AG08396 (cell line): Measurements from ENCODE around the gene CLN6.
"Not testable (repeated sequence)": the region's sequence is repeated elsewhere in the genome, so short reads cannot be mapped to it uniquely, and the experiment has no call there.

Experiments used
- DNase-seq: peaks from one replicate; pipeline ENCODE4 v3.0.0; 2012; ENCODE audit warnings: low spot score, mixed read lengths

CLN6 gene

GRCh38 chr15:68206711-68207151 lies 22.8 kb downstream of the CLN6 start:
- no peak for DNase-seq

GRCh38 chr15:68205954-68206539 lies 23.5 kb downstream of the CLN6 start:
- no peak for DNase-seq

DNA sequence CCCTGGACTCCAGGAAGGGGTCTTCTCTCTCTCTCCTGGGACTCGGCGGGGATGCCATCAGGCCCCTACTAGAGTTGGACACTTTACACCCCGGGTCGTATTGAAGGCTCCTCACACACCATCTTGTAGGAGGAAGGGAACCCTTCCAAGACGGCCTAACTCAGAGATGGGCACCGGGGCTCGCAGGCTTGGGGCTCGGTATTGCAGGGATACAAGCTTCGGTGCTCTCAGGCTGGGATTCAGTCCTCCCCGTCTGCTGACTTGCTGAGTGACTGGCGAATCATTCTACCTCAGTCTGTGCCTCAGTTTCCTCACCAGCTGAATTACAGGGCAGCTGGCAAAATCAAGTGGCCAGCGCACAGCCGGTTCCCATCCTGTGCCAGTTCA lies 24.0 kb downstream of the CLN6 start:
- DNase-seq, result no peak

DNA sequence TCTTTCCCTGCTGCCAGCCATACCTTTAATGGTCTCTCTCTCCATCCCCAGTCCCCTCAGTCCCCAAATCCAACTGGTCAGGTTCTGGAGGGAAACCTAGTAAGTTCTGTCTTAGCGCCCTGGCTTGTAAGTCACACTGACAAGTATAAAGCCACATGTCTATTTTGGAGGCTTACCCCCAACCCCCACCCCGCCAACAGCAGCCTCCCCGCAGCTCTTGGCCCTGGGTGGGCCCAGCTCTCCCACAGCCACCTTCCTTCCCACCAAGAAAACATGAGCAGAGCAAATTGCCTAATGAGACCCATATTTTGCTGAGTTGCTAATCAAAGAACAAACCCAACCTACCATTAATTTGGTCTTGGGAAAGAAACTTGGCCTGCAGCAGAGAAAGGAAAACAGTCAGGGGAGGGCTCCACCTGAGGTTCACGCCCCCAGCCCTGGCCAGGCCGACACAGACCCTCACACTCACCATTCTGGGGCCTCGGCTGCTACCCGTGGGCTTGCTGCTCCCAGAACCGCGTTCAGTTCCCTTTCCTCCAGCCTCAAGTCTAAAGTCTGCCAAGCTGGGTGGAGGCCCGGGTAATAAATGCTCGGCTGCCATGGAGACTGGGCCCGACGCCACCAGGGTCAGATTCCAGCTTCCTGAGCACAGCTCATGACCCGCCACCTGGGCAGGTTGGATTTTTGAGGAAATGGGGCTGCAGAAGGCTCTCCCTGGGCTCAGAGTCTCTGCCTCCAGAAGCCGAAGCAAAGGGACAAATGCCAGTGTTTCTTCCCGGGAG lies 24.6 kb downstream of the CLN6 start, which contains the start of gene CALML4:
Gene CALML4, minus strand, starts transcription at position 557 of the 782 bp plus-strand sequence. Its CDS starts 85 bp downstream, at position 472.
- peak; percentile 43 for DNase-seq

GRCh38 chr15:68204361-68204760 lies 25.2 kb downstream of the CLN6 start:
- DNase-seq, result no peak

DNA sequence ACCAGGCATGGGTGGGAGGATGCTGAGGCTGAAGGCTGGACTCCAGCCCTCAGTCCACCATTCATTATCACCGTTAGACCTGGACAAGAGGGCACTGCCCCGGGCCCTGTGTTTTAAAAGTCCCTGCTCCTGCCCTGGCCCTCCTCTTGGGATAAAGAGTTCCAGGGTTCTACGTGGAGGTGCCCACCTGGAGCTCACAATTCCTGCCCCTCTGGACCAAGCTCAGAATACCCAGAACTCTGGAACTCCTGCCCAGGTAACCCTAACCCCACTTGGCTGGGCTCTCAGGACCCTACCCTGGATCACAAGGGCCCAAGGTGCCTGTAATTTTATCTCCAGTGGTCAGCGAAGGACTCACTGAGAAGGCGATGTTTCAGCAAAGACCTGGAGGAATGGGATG lies 25.6 kb downstream of the CLN6 start:
- no peak for DNase-seq

GRCh38 chr15:68203486-68203885 lies 26.0 kb downstream of the CLN6 start:
- DNase-seq, result no peak

- DNase-seq, result not testable (repeated sequence)
Observed at GRCh38 chr15:68202994-68203393, 26.5 kb downstream of the CLN6 start.

GRCh38 chr15:68201879-68202261 lies 27.7 kb downstream of the CLN6 start:
- no peak for DNase-seq

DNA sequence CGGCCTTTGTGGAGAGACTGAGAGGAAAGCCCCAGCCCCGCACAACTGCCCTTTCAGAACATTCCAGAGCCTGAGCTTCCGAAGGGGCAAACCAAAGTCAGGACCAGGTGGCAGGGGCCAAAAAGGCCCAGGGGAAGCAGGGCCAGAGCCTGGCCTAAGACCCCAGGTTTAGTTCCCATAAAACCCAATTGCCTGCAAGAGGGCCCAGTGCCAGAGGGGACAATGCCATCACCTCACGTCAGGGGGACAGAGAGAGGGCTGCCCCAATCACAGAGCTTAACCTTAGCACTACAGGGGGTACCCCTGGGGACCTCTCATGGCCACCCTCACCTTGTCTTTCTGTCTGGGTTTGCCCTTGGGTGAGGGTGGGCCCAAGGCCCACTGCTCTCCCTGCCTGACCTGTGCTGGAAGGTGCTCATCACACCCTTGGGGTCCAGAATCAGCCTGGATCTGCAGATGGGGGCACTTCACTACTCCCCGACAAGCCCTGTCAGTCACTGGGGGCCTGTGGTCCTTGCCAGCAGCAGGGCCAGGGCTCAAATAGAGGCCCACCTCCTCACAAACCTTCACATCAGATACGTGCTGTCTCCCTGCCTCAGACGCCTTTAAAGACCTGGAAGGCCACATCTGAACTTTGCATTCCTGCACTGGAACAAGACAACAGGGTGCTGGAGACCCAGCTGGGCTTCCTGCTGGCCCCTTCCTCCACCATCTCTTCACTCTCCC lies 28.2 kb downstream of the CLN6 start:
- no peak for DNase-seq

DNA sequence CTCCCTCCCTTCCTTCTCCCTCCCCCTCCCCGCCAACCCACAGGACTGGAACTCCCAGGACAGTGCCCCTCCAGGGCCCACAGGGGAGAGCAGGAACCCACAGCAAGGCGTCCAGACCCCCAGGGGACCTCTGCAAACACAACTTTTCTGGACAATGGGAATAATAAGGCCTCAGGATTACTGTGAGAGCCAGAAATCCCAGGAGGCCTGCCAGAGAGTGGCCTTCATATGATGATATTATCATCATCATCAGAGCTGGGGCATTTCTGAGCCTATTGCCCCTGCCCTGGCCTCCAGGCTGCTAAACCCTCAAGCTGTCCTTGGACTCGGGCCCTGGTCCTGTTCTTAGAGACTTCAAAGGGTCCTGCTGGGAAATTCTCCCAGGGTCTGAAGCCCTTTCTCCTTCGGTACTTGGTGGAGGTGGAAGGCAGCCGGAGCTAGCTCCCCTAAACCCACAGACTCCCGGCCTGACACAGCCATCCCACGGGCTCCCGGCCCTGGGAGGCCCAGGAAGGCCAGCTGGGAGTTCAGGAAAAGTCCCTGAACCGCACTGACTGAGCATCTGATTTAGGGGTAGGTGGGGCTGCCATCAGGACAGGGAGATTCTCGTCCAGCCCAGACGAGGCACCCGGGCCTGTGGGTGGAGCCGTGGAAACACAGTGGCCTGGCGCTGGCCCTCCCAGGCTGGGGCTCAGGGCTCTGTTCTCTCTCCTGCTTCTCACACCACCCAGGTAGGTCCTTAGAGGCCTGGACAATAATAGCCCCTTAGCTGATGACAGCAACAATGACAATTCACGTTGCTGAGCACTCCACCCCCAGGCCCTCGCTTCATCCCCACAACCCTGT lies 29.3 kb downstream of the CLN6 start:
- DNase-seq, result no peak

DNA sequence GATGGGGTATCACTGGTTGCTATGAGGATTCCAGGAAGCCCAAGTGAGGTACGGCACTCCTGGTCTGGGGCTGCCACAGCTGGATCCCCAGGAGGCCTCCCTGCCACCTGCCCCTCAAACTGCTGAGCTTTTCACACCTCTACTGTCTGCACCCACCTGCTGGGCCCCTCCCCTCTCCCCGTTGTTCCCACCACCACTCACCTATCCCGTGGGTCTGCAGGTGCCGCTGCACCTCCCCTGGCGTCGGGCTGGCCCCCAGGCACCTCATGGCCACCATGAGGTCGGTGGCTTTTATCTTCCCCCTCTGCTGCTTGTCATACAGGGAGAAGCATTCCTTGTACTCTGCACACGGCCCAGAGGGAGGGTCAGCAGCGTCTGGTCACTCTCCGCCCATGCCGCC lies 30.2 kb downstream of the CLN6 start:
- DNase-seq, result no peak

DNA sequence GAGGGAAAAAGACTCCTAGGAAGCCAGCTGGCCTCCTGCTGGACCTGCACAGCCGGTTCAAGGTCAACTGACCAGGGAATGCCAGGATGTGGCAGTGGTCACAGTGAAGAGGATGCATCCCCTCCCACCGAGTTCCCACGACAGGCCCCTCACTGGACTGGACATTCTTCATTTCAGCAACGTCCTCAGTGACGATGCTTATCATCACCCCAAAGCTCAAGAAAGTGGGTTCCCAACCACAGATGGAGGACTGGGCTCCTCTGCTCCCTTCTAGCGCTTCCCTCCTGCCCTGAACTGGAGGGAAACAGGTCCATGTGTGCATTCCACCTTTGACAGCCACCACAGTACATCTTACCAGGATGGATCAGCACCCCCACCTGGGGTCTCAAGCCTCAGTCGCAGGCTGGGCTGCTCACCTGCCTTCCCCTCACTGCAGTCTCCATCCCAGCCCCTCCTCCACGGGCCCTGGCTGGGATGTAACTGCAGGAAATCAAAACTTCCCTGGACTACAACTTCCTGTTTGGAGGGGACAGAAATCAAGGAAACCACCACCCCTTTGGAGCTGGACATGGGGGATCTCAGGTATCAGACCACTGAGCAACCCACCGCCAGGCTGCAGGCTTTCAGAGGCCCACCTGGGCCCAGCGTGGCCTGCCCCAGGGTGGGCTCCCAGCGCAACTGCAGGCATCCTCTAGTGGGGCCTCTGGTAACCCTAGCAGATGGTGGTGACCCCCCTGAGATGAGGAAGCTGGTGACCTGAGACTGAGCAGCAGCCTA lies 31.7 kb downstream of the CLN6 start:
- DNase-seq, result no peak

DNA sequence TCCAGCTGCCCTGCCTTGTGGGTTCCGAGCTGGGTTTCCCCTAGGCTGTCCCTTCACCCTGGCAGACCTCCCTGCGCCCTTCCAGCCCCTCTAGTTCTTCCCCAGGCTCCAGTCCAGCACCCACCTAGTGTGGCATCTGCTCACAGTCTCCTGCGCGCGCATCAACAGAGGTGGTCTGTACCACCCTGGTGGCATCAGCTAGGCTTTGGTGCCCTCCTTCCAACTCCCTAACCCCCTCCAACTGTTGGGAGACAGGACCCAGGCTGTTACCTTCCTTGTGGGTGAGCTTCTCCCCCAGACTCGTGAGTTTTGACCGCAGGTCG lies 32.4 kb downstream of the CLN6 start:
- DNase-seq, result no peak

GRCh38 chr15:68196445-68197169 lies 32.9 kb downstream of the CLN6 start:
- DNase-seq, result no peak

GRCh38 chr15:68195336-68196112 lies 34.0 kb downstream of the CLN6 start:
- no peak for DNase-seq

GRCh38 chr15:68192804-68193486 lies 36.6 kb downstream of the CLN6 start:
- DNase-seq, result no peak

DNA sequence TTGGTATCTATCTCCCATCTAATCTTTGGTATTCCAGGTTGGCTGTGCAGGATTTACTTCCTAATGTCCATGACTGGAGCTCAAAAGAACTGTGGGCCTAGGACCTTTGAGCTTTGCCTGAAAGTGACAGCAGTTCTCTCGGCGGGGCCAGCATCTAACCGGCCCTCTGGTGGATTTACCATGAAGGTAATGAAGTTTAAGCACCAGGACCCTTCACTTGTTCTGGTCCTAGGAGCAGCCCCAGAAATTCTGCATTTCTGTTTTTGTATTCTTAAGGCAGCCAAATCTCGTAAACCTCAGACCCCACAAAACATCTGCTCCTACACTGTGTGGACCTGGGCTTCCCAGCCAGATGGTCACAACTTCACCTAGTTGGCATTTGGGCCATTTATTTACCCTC lies 37.4 kb downstream of the CLN6 start:
- DNase-seq, result no peak

GRCh38 chr15:68191555-68191954 lies 38.0 kb downstream of the CLN6 start:
- no peak for DNase-seq
